C4-2B (cell line): Measurements from ENCODE around the gene RET.

Experiments
- ZFX ChIP-seq: fragments of 450-650 bp; IDR thresholded peaks from 2 replicates; pipeline ENCODE4 v1.6.1; 2017
- TF ChIP-seq, protein P1 (sequence below): fragments of 450-650 bp; conservative IDR thresholded peaks from 2 replicates; pipeline ENCODE4 v1.5.1; 2017; ENCODE audit warnings: mild to moderate bottlenecking

DNA sequence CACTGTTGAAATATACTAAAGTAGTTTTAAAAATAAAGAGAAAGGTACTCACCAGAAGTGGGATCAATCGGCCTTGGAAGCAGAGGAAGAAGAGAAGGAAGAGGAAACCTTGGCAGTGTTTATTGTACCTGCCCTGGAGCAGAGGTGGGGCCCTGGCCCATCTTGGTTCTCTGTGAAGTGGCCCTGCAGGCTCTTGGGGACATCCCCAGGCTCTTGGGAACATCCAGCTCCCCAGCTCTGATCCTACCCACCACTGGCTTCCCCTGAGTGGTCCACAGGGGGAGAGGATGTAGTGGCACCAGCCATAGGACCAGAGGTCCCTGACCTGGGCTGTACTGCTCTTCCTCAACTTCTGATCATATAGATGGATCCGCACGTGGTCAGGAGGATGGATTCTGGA is 22.3 kb upstream of the RET start:
- TF ChIP-seq, protein P1, sequence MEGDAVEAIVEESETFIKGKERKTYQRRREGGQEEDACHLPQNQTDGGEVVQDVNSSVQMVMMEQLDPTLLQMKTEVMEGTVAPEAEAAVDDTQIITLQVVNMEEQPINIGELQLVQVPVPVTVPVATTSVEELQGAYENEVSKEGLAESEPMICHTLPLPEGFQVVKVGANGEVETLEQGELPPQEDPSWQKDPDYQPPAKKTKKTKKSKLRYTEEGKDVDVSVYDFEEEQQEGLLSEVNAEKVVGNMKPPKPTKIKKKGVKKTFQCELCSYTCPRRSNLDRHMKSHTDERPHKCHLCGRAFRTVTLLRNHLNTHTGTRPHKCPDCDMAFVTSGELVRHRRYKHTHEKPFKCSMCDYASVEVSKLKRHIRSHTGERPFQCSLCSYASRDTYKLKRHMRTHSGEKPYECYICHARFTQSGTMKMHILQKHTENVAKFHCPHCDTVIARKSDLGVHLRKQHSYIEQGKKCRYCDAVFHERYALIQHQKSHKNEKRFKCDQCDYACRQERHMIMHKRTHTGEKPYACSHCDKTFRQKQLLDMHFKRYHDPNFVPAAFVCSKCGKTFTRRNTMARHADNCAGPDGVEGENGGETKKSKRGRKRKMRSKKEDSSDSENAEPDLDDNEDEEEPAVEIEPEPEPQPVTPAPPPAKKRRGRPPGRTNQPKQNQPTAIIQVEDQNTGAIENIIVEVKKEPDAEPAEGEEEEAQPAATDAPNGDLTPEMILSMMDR, result no peak
- no peak for TF ChIP-seq ZFX
